Ishikawa (cell line): ENCODE data around the gene ZEB2.

Experiments
- CEBPB ChIP-seq: IDR thresholded peaks from 2 replicates; pipeline ENCODE4 v1.6.1; 2012
- CREB1 ChIP-seq: IDR thresholded peaks from 2 replicates; pipeline ENCODE4 v1.6.1; 2012; ENCODE audit warnings: low read depth
- EP300 ChIP-seq: IDR thresholded peaks from 2 replicates; pipeline ENCODE4 v1.6.1; 2012; ENCODE audit warnings: borderline replicate concordance
- MAX ChIP-seq: IDR thresholded peaks from 2 replicates; pipeline ENCODE4 v1.6.1; 2012
- RAD21 ChIP-seq: IDR thresholded peaks from 2 replicates; pipeline ENCODE4 v1.6.1; 2012; ENCODE audit warnings: low read depth
- REST ChIP-seq: IDR thresholded peaks from 2 replicates; pipeline ENCODE4 v1.6.1; 2012; ENCODE audit warnings: low read depth, mild to moderate bottlenecking
- TAF1 ChIP-seq: IDR thresholded peaks from 2 replicates; pipeline ENCODE4 v1.6.1; 2012; ENCODE audit warnings: low read depth, mild to moderate bottlenecking
- TEAD4 ChIP-seq: IDR thresholded peaks from 2 replicates; pipeline ENCODE4 v1.6.1; 2012

- TF ChIP-seq CREB1 (no peak), EP300 (no peak), TEAD4 (no peak), MAX (no peak), CEBPB (no peak), TAF1 (no peak), RAD21 (no peak), REST (no peak)
These were observed 141.4 kb downstream of the ZEB2 start for GRCh38 chr2:144378551-144378950.
